HG03460 (cell line): ENCODE results near the gene KRTAP25-1.

Source experiments
- ATAC-seq: cut with Tn5 transposase; IDR thresholded peaks from one replicate; pipeline ENCODE4 v1.9.1; 2021; ENCODE audit not compliant: unreplicated experiment

Gene KRTAP25-1, protein sequence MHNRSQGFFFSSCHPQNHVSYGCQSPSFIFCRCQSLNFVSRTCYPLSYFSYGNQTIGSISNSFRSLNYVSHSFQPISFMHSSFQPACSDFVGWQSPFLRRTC

DNA sequence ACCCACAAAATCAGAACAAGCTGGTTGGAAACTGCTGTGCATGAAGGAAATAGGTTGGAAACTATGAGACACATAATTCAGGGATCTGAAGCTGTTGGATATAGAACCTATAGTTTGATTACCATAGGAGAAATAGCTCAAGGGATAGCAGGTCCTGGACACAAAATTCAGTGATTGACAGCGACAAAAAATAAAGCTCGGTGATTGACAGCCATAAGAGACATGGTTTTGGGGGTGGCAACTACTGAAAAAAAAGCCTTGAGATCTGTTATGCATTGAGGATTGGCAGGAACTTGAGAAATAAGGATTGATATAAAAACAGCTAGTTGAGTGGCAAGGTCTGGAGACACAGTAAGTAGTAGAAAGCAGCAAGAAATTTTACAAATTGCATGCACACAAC is at the start of gene KRTAP25-1:
TSS of gene KRTAP25-1 (minus strand) at position 300 of the 400 bp plus-strand sequence. CDS start at position 276, 24 bp downstream.
- ATAC-seq: no peak

DNA sequence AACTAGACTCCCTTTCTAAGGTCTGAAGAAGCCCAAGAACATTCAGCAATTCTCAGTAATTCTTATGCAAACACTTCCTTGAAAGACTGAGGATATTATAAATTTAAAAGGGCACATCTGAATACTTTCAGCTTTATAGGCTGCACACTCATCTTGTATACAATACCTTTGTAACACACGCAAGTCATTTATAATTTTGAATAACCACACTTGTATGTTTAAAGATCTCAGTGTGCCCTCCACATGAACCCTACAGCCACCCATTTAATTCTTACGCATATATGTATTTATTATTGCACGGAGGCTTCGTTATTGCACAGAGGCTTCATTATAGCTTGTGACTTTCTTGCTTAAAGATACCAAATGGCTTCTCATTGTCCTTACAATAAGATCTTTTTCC is 49.4 kb upstream of the KRTAP25-1 start:
- ATAC-seq: no peak

DNA sequence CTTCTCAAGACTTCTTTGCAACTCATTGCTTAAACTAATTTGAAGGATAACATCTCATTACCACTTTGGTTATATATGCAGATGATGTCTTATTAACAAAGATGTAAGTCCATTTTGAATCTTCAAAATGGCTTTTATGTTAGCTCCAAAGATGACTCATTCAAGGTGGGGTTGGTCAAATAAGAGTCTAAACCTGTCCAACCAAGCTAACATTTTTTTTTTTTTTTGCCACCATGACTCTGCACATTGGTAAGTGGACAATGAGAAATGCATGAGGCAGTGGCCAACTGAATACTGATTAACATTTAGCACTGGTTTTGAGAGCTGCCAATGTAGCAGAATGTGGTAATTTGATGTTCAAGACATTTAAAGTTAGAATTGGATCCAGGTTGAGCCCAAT is 48.5 kb upstream of the KRTAP25-1 start:
- no peak for ATAC-seq

DNA sequence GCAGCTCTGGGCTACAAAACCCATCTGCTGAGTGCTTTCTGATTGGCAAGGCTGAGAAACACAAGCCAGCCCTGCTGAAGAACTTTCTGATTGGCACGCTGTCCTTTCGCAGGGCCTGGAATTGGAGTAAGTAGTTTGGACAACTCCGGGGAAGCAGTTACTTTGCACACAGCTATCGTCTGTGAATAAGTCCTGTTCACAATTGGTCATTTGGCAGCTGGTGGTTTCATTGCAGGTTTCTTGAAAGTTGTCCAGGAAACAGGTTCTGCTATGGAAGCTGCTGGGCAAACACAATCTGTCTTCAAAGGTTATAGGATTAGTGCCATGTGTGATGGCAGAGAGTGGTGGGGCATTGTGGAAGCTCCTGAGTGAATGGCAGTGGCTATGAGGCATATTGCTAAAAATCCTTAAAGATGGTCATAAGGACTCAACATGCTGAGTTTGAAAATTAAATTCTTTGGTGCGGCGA is 48.0 kb upstream of the KRTAP25-1 start, which contains the start of gene KRTAP27-1:
TSS of gene KRTAP27-1 (minus strand) at position 419 of the 469 bp plus-strand sequence. CDS start at position 393, 26 bp downstream.
- ATAC-seq: no peak

DNA sequence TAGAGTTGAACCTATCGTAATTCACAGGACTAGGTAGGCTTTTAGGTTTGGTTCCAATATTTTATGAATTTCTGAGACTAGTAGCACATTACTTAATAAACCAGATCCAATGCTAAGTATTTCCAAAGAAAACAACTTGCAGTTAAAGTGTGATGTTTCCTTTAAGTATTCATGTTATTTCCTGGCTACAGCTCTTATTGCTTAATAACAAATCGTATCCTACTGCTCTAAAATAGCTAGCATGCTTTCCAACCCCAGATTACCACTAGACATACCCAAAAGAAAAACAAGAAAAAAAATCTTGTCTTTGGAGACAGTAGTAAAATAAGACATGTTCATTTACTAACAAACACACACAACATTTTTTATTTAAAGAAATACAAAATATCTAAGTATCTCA is 47.3 kb upstream of the KRTAP25-1 start:
- no peak for ATAC-seq

DNA sequence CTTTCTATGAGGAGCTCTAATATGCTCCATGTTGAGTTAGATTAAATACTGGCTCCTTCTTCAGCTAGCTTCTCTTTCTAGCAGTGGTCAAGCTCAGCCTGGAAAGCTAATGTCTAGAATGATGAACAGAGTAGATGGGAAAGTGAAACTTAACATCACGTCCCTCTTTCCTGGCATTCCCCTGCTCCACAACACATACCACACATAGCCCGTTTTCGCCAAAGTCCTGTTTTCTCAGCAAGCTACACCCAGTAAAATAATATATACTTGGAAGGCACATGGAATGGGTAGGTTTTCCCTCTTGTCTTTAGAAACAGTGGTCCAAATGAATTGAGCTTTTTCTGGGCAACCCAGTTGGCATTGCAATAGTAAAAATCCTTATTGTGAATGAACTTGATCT is 44.4 kb upstream of the KRTAP25-1 start:
- ATAC-seq: no peak

DNA sequence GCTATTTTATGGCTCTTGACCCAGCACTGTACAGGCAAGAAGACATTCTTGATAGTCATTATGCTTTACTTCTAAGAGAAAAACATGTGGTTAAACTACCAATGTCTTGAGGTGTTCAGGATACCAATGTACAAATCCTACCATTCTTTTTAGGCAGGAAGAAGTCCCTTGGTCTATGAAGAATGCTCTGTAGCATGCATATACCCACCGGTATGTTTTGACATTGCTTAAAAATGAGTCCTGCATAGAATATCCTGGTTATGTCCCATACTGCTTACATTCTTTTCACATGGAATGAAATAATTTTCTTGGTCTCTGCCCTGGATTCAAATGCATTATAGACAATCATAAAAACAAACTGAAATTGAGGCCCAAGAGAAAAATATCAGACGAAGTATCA is 43.4 kb upstream of the KRTAP25-1 start:
- ATAC-seq: no peak

DNA sequence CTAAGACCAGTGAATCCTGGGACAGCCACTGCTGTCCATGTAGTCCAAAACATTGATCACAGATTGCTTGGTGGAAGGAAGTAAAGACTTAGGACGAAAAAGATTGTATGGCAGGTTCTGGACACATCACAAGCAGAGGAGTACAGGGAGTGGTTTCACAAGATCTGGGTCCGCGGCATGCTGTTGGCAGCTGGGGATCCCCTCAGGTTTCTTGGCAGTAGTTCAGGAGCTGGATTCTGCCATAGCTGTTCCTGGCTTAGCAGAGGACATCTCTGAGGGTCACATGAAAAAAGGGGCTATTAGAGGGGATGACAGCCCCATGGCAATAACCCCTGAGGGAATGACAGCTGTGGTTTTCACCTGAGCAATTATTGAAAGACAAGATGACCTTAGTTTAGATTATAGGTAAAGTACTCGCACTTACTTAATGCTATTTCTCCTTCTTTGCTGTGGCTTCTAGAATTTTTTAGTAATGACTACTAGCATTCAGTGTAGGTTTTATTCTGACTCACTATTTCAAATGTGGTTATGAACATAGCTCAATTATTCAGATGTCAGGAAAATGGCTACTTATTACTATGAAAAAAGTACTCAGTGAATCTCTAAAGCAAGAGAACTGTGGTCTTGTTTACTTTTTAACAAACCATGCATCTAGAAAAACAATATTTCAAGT is 40.0 kb upstream of the KRTAP25-1 start:
- ATAC-seq: no peak

DNA sequence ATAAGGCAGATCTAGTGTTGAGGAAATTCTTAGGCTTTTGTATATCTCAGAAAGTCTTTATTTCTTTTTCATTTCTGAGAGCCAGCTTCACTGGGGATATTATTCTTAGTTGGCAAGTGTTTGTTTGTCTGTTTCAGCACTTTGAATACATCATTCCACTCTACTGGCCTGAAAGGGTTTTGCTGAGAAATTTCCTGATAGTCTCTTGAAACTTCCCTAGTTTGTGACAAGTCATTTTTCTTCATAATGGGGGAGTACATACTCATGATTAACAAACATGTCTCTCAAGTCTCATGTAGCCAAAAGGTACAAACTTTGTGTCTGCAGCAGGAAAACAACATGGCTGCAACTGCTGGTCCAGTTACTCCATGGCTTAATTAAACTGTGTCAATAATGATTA is 37.1 kb upstream of the KRTAP25-1 start:
- ATAC-seq: no peak

DNA sequence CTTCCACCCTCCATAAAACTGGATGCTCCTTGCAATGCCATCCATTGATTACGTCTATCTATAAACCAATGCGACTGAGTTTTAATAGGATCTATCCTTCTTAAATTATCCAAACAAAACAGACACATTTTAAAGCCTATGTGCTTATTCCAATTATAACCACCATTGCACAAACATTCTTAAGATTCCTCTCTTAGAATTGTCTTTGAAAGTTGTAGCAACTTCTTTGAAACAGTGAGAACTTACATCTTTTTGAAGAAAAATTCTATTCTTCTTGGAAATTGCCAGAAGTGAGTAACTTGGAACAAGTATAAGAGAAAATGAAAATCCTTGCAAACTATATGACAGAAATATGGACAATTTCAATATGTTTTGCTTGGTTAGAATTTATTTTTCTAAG is 30.9 kb upstream of the KRTAP25-1 start, which contains the start of gene KRTAP26-1:
TSS of gene KRTAP26-1 (minus strand) at position 101 of the 400 bp plus-strand sequence. CDS start 280 bp downstream, outside the sequence.
- no peak for ATAC-seq

DNA sequence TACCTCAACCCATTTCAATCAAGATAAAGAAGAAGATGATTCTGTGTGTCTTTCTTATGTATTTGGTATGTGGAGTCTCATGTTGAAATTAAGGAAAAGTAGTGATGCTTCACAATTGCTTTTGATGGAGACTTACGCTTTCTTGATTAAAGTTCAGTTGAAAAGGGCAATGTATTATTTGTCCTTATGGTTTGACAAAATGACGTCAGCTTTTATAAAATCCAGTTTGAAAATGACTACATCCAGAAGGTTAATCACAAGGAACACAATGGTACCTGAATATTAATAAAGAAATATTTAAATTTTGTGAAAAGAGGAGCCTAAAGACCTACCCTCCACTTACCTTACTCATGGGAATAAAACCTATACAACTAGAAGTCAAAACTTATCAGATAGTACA is 26.4 kb upstream of the KRTAP25-1 start:
- ATAC-seq: no peak

DNA sequence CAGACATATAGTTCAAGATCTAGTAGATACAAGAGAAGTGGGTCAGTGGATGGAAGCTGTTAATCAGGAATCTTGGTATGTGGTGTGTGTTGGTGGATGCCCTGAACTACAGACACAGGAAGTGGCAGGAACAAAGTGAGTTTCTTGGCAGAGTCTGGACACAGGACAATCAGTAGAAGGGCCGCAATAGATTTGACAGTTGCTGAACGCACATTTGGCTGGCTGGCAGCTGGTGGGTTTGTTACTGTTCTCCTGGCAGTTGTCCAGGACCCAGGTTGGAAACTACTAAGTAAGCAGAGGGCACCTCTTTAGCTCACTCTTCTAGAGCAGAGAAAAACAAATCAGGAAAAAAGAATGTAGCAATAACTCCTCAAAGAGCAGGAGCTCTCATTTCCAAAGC is 17.6 kb upstream of the KRTAP25-1 start:
- no peak for ATAC-seq

DNA sequence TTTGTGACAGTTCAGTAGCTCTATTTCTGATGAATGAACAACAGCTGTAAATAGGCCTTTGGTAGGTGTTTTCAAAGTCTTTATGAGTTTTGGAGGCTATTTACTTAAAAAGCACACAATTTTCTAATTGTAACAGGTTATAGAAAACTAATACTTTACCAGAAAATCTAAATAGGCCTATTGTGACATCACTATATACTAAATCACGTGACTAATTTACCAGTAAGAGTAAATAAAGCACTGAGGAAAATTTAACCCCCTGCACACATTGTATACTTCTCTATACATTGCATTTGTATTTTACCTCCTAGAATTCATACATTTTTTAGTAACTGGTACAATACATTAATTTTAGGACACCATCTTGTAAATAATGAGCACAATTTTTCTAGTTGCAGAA is 15.8 kb upstream of the KRTAP25-1 start:
- no peak for ATAC-seq

DNA sequence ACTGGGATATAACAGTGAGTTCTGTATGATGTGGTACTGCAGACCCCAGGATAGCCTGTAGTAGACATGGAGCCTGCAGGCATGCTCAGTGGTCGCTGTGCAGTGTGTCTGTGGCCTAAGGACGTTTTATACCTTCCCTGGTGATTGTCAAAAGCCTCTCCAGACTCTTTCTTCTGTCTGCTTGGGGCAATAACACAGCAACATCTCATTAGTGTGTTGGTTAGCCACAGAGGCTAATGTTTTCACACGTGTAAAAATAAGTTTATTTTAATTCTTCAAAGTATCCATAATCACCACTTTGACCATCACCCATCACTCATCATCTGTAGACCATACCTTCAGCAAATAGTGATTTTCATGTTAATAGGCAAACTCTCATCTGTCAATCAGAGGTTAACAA is 6.5 kb downstream of the KRTAP25-1 start, which contains the start of gene KRTAP24-1:
TSS of gene KRTAP24-1 (minus strand) at position 101 of the 400 bp plus-strand sequence. CDS start at position 83, 18 bp downstream.
- no peak for ATAC-seq

DNA sequence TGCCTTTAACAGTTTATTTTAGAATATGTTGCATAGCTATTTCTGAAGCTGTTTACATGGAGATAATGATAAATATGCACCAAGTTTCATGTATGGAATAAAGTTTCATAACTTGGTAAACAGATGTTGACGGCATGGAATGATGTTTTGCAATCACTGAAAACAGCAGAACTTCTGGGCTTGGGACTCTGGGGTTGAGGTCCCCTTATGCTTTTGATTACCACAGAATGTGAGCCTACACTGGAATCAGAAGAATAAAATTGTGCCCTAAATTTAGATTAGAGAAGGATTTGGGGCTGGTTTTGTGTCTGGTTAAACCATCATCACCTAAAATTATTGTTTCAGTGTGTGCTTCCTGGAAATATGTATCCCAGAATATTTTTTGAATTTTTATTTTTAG is 17.7 kb downstream of the KRTAP25-1 start:
- no peak for ATAC-seq

DNA sequence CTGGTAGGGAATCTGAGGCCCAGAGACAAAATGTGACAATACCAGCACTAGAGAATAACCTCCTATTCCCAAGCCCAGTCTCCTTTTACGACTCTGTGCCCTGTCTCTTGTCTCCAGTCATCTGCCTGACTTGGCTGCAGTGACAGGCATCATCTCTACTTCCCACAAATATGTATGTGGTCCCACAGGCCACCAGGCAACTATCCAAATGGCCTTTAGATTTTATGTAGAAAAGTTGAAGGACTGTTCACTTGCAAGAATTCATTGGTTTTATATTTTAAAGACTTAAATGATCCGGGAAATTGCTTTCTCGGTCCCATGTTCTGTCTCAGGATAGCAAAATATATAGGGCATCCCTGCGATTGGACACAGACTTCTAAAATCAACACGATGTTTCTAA is 18.2 kb downstream of the KRTAP25-1 start:
- ATAC-seq: no peak

DNA sequence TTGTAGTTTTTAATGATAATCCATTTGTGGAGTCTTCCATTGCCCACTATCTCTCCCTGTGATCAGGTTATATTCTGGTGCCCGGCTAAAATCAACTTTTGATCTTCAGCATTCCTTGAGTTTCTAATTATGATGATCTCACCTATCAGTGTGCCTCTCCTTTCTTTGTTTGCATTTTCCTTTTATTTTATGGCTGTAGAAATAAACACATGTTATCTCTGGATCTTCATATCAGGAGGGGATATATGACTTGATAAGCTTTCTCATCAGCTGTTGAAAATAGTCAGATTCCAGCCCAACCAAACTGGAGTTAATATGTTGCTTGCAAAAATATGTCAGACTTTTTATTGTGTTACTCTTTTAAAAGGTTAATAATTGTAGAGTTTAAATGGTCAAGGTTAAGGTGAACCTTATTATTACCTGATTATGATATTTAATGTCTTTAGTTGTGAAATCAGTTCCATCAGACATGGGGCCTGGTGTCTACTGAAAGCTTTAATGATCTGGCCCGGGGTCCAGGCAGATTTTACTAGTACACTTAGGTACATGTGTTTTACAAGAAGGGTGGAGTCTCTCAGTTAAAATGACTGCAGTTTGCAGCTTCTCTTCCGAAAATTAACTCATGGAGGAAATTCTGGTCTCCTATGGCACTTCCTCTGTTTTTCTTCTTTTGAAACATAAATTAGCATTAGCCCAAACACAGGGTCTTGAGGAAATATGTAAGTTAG is 19.3 kb downstream of the KRTAP25-1 start:
- no peak for ATAC-seq

DNA sequence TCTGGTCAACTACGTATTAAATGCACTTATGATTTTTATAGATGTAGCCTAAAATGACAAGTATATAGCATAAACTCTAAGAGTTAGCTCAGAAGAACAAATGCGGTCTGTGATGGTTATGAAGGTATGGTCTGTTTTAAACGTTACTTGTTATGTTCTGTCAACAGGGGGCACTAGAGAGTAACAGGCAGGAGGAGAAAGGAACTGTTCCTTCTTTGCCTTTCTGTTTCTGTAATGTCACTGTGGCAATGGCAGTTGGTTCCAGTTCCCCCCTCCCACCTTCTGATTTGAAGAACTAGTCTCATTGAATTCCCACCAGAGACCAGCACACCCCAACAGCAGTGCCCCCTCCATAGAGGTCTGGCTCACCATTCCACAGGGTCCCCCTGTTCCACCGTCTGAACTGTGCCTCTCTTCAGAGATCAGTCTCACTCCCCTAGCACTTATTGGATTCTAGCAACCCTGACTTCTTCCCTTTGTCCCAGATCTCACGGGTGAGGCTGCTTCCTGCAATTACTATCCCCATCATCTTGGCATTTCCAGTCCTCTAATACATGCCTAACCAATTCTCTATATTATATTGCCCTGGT is 20.6 kb downstream of the KRTAP25-1 start:
- no peak for ATAC-seq

DNA sequence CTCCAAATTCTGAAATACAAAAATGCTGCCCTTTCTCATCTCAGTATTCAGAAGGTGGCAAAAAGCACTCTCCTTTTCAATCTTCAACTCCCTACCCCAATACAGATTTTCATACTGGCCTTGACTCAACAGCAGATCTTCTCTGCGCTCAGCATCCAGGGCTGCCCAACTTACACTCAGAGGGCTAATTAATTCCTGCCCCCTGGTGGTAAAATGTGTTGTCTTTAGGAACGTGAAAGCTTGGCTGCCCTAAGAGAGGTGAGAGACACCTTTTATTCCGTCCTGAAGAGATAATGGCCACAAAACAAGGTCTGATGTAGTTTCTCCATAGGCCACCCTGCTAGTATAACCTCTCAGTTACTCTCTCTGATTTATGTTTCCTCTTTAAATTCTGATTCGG is 31.5 kb downstream of the KRTAP25-1 start:
- no peak for ATAC-seq

DNA sequence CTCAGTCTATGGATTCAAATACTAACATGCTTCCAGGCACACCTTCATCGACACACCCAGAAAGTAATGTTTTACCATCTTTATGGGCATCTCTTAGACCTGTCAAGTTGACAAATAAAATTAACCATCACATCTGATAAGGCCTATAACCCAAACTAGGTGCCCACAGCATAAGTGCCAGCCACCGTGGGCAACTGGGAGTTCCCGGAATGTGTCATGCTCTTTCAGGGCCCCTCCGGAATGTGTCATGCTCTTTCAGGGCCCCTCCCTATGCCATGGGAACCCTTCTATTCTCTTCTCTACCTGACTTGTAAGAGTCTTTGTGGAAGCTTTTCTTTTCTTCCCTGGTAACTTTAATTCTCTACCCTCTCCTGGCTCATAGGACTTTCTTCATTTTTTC is 33.2 kb downstream of the KRTAP25-1 start:
- no peak for ATAC-seq

DNA sequence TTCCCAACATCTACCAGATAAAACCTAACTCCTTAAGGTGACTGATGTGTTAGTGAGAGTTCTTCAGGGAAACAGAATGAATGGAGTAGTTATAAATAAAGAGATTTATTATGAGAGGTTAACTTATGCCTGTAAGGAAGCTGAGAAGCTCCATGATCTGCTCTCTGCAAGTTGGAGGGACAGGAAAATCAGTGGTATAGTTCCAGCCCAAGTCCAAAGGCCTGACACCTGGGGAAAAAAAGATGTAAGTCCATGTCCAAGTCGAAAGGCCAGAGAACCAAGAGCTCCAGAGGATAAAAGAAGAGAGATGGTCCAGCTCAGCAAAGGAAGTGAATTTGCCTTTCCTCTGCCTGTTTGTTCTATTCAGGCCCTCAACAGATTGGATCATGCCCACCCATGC is 33.6 kb downstream of the KRTAP25-1 start:
- no peak for ATAC-seq

DNA sequence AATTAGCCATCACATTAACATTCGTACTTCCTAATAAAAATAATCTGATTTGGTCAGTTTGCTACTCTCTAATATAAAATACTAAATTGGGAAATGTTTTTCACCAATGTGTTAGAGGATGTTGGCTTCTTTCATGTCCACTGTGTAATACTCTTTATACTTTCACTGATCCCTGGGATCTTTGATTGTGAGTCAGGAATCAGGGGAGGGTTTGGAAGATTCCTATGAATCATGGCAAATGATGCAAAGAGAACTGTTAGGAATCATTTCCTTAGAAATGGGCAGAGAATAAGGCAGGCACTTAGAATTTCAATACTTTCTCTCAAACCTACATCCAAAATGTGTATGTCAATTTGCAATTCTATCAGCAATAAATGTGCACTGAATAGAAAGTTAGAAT is 37.5 kb downstream of the KRTAP25-1 start:
- ATAC-seq: no peak
